HG03442 (cell line): ENCODE measurements around the gene DHCR24.
"Not testable (repeated sequence)": the region's sequence is repeated elsewhere in the genome, so short reads cannot be mapped to it uniquely, and the experiment has no call there.

ENCODE experiments used
- ATAC-seq: cut with Tn5 transposase; IDR thresholded peaks from one replicate; pipeline ENCODE4 v1.9.1; 2021; ENCODE audit warnings: mild to moderate bottlenecking, moderate library complexity; ENCODE audit not compliant: unreplicated experiment

DHCR24 gene

DNA sequence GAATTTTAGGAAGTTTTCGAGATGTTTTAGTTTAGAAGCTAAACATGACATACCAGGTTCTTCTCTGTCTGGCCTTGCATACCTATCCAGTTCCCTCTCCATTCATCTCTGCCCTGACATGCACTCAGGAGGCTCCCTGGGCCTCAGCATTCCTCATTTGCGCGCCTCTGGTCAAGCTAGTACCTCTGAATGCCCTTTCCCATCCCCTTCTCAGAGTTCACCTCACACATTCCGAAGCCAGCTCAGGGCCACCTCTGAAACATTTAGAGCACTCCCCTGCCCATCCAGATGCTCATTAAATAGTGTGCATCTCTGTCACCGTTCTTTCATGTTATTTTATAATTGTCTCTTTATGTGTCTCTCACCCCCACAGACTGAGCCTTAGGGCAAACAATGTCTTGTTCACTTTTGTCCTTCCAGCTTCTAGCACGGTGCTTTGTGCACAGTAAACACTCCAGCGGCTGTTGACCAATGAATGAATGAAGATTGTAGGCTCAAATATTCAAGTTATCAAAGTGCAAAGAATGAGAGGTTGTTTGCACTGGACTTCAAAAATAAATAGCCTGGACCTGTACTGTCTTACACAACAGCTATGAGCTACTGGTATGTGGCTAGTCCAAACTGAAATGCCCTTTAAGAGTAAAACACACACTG, 1.2 kb upstream of the DHCR24 start:
- ATAC-seq: no peak

DNA sequence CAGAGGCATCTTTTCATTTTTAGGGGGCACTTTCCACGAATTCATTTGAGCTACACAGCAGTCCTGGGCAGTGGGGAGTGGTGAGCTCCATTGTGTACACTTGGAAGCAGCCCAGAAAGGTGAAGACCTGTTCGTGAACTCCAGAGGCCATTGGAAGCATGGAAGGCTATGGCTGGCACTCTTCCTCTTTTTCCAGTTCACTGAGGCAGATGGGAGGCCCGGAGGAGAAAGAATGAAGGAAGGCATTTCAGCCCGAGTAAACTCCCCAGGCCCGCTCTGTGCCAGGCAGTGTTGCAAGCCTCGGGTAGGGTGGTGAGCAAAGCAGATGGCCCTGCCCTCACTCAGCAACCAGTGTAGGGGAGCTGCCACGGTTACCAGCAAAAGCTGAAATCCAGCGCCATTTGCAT, 673 bp upstream of the DHCR24 start:
- no peak for ATAC-seq

- no peak for ATAC-seq
Measured at GRCh38 chr1:54885807-54886723, 930 bp downstream of the DHCR24 start.

GRCh38 chr1:54885237-54885679, 1.7 kb downstream of the DHCR24 start:
- no peak for ATAC-seq

GRCh38 chr1:54884768-54885167, 2.2 kb downstream of the DHCR24 start:
- ATAC-seq: no peak

- ATAC-seq: no peak
Measured at GRCh38 chr1:54884135-54884586, 2.8 kb downstream of the DHCR24 start.

GRCh38 chr1:54883349-54884102, 3.5 kb downstream of the DHCR24 start:
- no peak for ATAC-seq

DNA sequence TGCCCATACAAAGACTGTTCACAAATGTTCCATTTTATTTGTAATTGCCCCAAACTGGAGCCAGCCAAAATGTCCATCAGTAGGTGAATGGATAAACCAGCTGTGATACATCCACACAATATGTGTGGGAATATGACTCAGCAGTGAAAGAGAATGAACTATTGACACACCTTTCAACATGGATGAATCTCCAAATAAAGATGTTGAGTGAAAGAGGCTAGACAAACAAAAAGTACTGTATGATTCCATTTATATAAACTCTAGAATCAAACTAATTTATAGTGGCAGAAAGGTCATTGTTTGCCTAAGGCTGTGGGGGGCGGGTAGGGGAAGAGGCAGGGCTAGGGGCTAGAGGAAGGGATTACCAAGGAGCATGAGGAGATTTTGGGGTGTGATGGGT, 4.5 kb downstream of the DHCR24 start:
- no peak for ATAC-seq

GRCh38 chr1:54881604-54882003, 5.4 kb downstream of the DHCR24 start:
- ATAC-seq: not testable (repeated sequence)

GRCh38 chr1:54879872-54880271, 7.1 kb downstream of the DHCR24 start:
- no peak for ATAC-seq

- no peak for ATAC-seq
Measured at GRCh38 chr1:54876814-54877213, 10.2 kb downstream of the DHCR24 start.

DNA sequence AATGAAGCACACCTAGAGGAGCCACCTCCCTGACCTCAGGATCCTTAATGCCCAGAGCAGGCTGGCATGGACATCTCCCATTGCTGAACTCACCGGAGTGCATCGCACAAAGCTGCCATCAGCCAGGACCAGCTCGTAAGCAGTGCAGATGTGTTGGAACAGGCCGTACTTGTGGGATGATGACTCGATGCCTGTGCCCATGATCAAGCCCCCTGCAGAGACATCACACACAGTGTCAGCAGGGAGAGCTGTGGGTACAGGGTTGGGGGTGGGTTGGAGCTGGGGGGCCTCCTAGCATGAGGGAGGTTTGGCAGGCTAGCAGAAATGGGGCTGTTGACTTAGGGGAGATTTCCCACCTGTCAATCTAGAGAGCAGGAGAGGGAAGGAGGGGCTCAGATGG, 12.0 kb downstream of the DHCR24 start:
- no peak for ATAC-seq

DNA sequence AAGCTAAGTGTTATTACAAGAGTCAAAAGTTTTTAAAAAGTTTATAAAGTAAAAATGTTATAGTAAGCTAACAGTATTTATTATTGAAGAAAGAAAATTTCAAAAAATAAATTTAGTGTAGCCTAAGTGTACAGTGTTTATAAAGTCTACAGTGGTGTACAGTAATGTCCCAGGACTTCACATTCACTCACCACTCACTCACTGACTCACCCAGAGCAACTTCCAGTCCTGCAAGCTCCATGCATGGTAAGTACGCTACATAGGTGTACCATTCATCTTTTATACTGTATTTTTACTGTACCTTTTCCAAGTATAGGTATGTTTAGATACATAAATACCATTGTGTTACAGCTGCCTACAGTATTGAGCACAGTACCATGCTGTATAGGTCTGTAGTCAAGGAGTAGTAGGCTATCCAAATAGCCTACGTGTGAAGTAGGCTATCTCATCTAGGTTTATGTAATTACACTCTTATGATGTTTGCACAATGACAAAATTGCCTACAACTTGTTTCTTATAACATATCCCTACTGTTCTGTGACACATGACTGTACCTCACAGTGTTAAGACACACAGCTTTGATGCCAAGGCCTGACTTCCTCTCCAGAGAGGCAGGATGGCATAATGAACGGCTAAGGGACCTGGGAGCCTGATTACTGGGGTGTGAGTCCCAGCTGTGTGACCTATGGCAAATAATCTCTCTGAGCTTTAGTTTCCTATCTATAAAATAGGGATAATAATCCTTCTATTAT, 12.7 kb downstream of the DHCR24 start:
- ATAC-seq: no peak

- ATAC-seq: no peak
Measured at GRCh38 chr1:54872036-54872331, 15.0 kb downstream of the DHCR24 start.

DNA sequence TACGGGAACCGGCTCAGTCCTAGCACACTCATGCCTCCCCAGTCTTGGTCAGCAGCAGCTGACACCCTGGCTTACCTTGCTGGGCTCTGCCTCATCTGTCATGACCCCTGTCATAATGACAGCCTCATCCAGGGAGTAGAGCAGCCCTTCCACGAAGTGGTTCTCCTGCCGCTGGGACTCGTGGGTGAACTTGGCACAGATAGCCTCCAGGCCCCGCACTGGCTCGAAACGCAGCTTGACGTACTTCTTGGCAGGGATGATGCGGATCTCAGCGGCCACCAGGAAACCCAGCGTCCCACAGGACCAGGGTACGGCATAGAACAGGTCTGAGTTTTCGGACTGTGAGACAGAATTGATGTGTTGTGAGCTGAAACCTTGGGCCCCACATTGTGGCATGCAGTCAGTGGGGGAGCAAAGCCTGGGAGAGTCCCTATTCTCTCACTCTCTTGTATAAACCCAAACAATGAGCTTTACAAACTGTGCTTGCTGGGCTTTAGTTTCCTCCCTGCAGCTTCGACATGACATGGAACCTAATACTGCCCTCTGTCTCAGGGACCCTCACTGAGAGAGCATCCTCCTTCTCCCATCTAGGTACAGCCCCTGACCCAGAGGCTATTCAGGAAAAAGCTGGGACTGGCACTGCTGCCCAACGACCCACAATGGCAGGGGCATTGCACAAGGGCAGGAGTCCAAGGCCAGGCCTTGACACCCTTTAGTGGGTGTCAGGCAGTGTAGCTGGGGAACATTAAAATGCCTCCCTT, 15.5 kb downstream of the DHCR24 start:
- ATAC-seq: no peak

GRCh38 chr1:54870869-54871268, 16.1 kb downstream of the DHCR24 start:
- no peak for ATAC-seq

DNA sequence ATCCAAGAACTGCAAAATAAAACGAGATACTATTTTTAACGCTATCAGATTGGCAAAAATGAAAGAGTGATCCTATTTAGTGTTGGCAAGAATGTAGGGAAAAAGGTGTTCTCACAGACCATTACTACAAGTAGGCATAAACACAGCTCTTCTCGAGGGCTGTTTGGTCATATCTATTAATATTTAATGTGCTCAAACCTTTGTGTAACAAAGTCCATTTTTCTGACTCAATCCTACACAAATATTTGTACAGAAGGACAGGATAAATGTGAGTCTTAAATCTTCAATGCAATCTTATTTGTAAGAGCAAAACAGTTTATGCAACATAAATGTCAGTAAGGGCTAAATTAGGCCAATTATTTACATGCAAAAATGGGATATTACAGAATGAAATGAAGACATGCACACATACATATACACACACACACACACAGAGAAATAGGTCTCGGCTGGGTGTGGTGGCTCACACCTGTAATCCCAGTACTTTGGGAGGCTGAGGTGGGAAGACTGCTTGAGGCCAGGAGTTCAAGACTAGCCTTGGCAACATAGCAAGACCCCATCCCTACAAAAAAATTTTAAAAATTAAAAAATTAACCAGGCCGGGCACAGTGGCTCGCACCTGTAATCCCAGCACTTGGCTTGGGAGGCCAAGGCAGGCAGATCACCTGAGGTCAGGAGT, 17.7 kb downstream of the DHCR24 start:
- no peak for ATAC-seq

DNA sequence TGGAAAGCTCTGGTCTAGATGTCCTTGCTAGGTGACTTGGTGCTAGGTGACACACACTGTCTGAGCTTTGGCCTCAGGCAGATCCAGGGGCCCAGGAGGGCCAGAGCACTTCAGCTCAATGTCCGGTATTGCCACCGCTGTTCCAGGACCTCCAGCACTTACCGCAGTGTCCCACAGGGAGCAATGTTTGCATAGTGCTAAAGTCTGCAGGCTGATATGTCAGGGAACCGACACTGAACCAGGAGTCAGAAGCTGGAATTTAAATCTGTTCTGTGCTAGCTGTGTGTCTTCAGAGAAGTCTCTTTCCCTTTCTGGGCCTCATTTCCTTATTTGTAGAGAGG, 19.3 kb downstream of the DHCR24 start:
- ATAC-seq: no peak

DNA sequence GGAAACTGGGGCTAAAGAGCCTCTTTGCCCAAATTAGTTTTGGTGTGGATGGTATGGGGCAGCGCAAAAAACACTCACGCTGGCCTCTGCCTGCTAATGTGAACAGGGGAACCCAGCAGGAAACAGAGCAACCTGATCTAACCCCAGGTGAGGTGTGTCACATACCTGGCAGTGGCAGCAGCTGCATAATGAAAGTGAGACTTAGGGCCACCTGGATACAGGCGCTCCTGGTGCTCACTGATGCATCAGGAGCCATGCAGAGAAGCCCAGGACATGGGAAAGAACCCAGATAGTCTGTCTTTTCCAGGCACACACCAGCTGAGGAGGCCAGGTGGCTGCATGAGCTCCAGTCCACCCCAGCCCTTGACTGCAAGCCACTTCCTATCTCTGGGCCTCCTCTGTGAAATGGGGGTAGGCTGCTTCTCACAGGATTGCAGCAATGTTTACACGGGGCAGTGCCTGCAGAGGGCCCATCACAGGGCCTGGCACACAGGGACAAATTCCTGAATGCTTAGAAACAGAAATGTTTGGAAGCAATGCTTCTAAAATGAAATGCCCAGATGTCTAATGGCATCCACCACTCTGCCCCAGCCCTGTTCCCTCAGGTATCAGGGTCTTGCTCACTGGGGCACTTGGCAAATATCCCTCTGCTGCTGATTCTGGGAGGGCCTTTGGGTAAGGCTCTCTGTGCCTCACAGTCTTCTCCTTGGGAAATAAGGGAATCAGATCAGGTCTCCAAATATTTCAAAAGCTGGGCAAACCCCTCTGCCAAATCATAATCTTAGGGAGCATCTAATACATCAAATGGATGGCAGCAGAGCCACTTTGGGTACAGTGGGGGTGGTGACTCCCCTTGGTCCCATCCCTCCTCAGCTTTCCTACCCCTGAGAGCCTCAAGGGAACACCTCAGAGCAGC, 19.9 kb downstream of the DHCR24 start:
- ATAC-seq: no peak
